HG03520 (cell line): ENCODE data around the gene CLCN7.
"Not testable (repeated sequence)": the region's sequence is repeated elsewhere in the genome, so short reads cannot be mapped to it uniquely, and the experiment has no call there.

Experiments used
- ATAC-seq: cut with Tn5 transposase; IDR thresholded peaks from one replicate; pipeline ENCODE4 v1.9.1; 2021; ENCODE audit warnings: mild to moderate bottlenecking, moderate library complexity; ENCODE audit not compliant: unreplicated experiment

CLCN7 gene

DNA sequence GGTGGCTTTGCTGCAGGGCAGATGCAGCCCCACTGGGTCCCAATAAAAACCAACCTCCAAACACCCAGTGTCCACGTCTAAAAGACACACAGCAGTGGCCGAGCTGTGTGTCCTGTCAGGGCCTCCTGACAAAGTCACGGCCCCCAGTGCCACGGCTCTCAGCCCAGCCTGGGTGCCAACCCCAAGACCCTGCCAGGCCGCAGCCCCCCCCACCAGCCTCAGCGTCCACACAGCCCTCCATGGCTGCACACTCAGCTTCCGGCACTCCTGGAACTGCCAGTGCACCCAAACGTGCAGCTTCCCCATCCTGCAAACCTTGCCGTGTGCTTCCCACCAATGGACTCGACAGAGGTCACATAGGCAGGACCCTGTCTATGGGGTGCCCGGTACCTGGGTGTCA, 26.9 kb downstream of the CLCN7 start:
- ATAC-seq = no peak

- ATAC-seq = no peak
Observed at GRCh38 chr16:1446296-1447080, 28.3 kb downstream of the CLCN7 start.

- no peak for ATAC-seq
Observed at GRCh38 chr16:1445518-1446203, 29.2 kb downstream of the CLCN7 start.

GRCh38 chr16:1444730-1445517, 29.9 kb downstream of the CLCN7 start:
- ATAC-seq = no peak

DNA sequence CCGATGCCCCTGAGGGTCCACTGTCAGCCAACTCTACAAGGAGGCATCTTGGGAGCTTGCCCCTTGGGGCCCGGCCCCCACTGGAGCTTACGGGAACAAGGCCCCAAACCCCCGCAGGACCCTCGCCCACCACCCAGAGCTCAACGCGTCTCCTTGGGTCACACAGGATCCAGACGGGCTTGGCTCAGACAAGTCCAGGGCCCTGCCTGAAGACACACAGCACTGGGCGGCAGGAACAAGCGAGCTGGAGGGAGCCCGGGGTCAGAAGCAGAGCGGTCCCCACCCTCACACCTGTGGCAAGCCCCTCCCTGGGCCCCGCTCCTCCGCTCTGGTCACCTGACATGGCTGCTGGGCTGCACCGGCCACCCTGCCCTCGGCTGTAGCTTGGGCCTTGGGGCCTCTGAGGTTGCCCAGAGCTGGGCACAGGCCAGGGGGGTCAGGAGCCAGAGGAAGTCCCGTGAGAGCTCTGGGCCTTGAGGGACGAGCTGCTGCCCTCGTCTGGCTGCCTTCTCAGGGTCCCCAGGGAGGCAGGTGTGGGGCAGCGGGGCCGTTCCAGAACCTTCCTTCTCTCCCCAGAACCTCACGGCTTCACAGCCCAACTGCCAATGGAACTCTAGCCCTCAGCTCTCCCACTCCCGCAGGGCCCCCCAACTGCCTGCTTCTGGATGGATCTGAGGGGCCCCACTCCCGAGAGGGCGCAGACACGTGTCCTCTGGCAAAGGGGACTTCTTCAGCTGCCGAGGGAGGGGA, 30.7 kb downstream of the CLCN7 start, which contains the start of gene CCDC154:
Gene CCDC154 (minus strand): TSS at position 577 of the 750 bp plus-strand sequence. CDS start 234 bp downstream, at position 343.
- ATAC-seq = no peak

DNA sequence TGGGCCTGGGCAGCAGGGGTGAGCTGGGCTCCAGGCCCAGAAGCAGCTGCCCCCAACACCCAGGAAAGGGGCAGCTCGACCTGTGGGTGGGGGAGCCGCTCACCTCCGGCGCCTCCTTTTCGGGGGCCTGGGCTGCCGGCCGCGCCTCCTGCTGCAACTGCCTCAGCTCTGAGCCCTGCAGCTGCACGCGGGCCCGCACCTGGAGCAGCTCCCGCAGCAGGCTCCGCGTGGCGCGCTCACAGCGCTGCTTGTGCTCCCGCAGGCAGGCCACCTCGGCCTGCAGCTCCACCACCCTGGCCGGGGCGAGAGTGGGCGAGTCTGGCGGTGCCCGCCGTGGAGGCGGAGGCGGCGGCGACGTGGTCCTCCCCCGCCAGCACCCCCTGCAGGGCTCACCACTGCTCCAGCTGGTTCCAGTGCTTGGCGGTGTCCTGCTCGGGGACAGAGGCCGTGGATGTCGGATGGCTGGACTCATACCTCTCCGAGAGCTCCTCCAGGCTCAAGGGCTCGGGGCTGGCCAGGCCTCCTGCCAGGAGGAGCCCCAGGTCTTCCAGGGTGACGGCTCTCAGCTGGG, 31.3 kb downstream of the CLCN7 start:
- no peak for ATAC-seq

GRCh38 chr16:1442697-1443096, 32.1 kb downstream of the CLCN7 start:
- ATAC-seq = no peak

DNA sequence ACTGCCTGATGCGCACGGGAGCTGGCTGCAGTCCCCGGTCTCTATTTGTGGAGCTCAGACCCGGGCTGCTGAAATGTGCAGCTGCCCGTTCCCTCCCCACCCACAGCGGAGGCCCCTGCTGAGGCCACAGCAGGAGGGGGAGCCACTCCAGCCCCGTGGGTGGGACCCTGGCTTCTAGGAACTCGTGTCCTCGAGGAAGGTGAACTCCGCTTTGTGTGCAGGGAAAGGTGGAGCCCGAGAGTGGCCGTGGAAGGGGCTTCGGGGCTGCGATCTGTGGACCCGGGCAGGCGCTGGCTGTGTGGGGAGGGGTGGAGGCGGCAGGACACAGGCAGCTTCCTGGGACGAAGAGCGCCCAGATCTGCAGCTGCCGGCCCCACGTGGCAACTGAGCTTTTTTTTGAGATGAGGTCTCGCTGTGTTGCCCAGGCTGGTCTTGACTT, 33.4 kb downstream of the CLCN7 start:
- no peak for ATAC-seq

- not testable (repeated sequence) for ATAC-seq
Observed at GRCh38 chr16:1439699-1440074, 35.1 kb downstream of the CLCN7 start.

- ATAC-seq = no peak
Observed at GRCh38 chr16:1439058-1439698, 35.6 kb downstream of the CLCN7 start.

- no peak for ATAC-seq
Observed at GRCh38 chr16:1438229-1439057, 36.4 kb downstream of the CLCN7 start.

DNA sequence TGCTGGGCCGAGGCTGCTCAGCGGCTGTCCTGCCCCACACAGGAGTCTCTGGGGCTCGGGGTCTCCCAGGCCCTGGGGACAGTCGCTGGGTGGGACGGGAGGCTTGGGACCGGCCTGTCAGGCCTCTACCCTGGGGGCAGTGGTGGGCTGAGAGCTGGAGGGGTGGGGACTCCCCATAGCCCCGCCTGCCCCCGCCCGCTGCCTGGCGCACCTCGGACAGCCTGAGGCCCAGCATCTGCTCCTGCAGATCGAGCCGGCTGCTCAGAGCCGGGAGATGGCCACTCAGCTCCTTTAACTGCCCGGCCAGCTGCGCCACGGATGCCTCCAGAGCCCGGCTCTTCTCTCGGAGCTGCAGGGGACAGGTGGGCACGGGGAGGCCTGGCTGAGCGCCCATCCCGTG, 37.2 kb downstream of the CLCN7 start:
- no peak for ATAC-seq

GRCh38 chr16:1436731-1437355, 38.0 kb downstream of the CLCN7 start:
- ATAC-seq = no peak

- no peak for ATAC-seq
Observed at GRCh38 chr16:1435921-1436697, 38.7 kb downstream of the CLCN7 start.

- no peak for ATAC-seq
Observed at GRCh38 chr16:1434644-1435592, 39.9 kb downstream of the CLCN7 start.

GRCh38 chr16:1433756-1434155, 41.1 kb downstream of the CLCN7 start:
- no peak for ATAC-seq

- ATAC-seq = no peak
Observed at GRCh38 chr16:1433263-1433560, 41.6 kb downstream of the CLCN7 start.
